NCI-H524 treated with DMSO at 0.1 percent for 48 hours (cell line): ENCODE measurements around the gene DPEP3.
"Not testable (repeated sequence)": the region's sequence is repeated elsewhere in the genome, so short reads cannot be mapped to it uniquely, and the experiment has no call there.

Source experiments
- DNase-seq: peaks from one replicate; lab custom pipeline; 2025; lab: John Stamatoyannopoulos, UW

The DPEP3 gene

GRCh38 chr16:67979955-67980678, at the start of gene DPEP3:
TSS of gene DPEP3 (minus strand) at chr16:67980499. CDS start at chr16:67980380, 119 bp downstream.
- DNase-seq: no peak

GRCh38 chr16:68028996-68029395, 48.7 kb upstream of the DPEP3 start:
- DNase-seq: no peak

- DNase-seq: peak; percentile 41
These were observed 42.6 kb upstream of the DPEP3 start, which contains the start of the genes DDX28 and DUS2 for GRCh38 chr16:68022728-68023537. TSS of gene DDX28 (minus strand) at chr16:68023232. CDS start at chr16:68023202, 30 bp downstream. TSS of gene DUS2 (plus strand) at chr16:68023284. CDS start at chr16:68038024, 14,740 bp downstream.

- no peak for DNase-seq
These were observed 42.0 kb upstream of the DPEP3 start for GRCh38 chr16:68022278-68022727.

GRCh38 chr16:68021490-68021889, 41.2 kb upstream of the DPEP3 start:
- DNase-seq: no peak

- DNase-seq: no peak
These were observed 38.9 kb upstream of the DPEP3 start for GRCh38 chr16:68019167-68019680.

- no peak for DNase-seq
These were observed 35.4 kb upstream of the DPEP3 start, which contains the start of gene DPEP2NB for GRCh38 chr16:68015681-68016080. TSS of gene DPEP2NB (minus strand) at chr16:68015911. CDS start at chr16:68015770, 141 bp downstream.

- DNase-seq: no peak
These were observed 33.1 kb upstream of the DPEP3 start for GRCh38 chr16:68013440-68013839.

GRCh38 chr16:68009872-68010271, 29.6 kb upstream of the DPEP3 start:
- DNase-seq: not testable (repeated sequence)

- no peak for DNase-seq
These were observed 28.9 kb upstream of the DPEP3 start for GRCh38 chr16:68009157-68009735.

- DNase-seq: no peak
These were observed 25.5 kb upstream of the DPEP3 start for GRCh38 chr16:68005786-68006286.

GRCh38 chr16:68005211-68005610, 24.9 kb upstream of the DPEP3 start:
- no peak for DNase-seq

GRCh38 chr16:68003031-68003430, 22.7 kb upstream of the DPEP3 start:
- no peak for DNase-seq

- no peak for DNase-seq
These were observed 20.2 kb upstream of the DPEP3 start for GRCh38 chr16:68000450-68000849.

GRCh38 chr16:67999985-68000384, 19.7 kb upstream of the DPEP3 start:
- DNase-seq: no peak

- not testable (repeated sequence) for DNase-seq
These were observed 18.7 kb upstream of the DPEP3 start, which contains the start of gene DPEP2 for GRCh38 chr16:67998779-67999688. TSS of gene DPEP2 (minus strand) at chr16:67999484. CDS start at chr16:67993212, 6,272 bp downstream.

- DNase-seq: not testable (repeated sequence)
These were observed 18.0 kb upstream of the DPEP3 start for GRCh38 chr16:67998231-67998778.

- DNase-seq: no peak
These were observed 16.4 kb upstream of the DPEP3 start for GRCh38 chr16:67996666-67997065.

GRCh38 chr16:67995423-67995822, 15.1 kb upstream of the DPEP3 start:
- no peak for DNase-seq

GRCh38 chr16:67994040-67994408, 13.7 kb upstream of the DPEP3 start:
- not testable (repeated sequence) for DNase-seq
